Heart left ventricle (tissue), 16 donors: ENCODE results near the gene HAND2. TPM values are rescaled to one million over a fixed set of nuclear protein-coding genes. Genes with fewer than 3 reads are reported as not detected.
A peak's percentile ranks its signal among the peaks of the same experiment; 100 is the strongest.

Experiments used
- ATAC-seq, 4 donors: fragments of 200-7000 bp; cut with Tn5 transposase; one replicate each; pipeline ENCODE4 v1.9.1; 2020 to 2022; ENCODE audit warnings: moderate library complexity in 4 of 4, mild to moderate bottlenecking in 3 of 4, moderate number of reproducible peaks in 1 of 4
- DNase-seq, 5 donors: peaks; one replicate each; pipeline ENCODE4 v3.0.0-alpha.2; 2020
- H3K27ac ChIP-seq, 12 donors: fragments of 200-600 bp; sonication (generic) in 4 of 12; one replicate each; pipeline versions ENCODE4 v1.5.0 to v1.8.0; 2016 to 2022; ENCODE audit warnings: mild to moderate bottlenecking in 2 of 12
- H3K27me3 ChIP-seq, 9 donors: fragments of 200-600 bp; sonication (generic) in 2 of 9; one replicate each; pipeline versions ENCODE4 v1.5.1 to v1.8.0; 2016 to 2022; ENCODE audit warnings: mild to moderate bottlenecking in 3 of 9
- H3K36me3 ChIP-seq, 9 donors: fragments of 200-600 bp; sonication (generic) in 2 of 9; one replicate each; pipeline versions ENCODE4 v1.5.0 to v1.8.0; 2018 to 2022; ENCODE audit warnings: mild to moderate bottlenecking in 2 of 9
- H3K4me1 ChIP-seq, 12 donors: fragments of 200-600 bp; sonication (generic) in 4 of 12; one replicate each; pipeline versions ENCODE4 v1.5.0 to v1.8.0; 2016 to 2022; ENCODE audit warnings: mild to moderate bottlenecking in 3 of 12
- H3K4me3 ChIP-seq, 12 donors: fragments of 200-600 bp; sonication (generic) in 4 of 12; one replicate each; pipeline versions ENCODE4 v1.5.0 to v1.8.0; 2017 to 2022; ENCODE audit warnings: mild to moderate bottlenecking in 9 of 12, moderate library complexity in 4 of 12
- H3K9me3 ChIP-seq, 12 donors: fragments of 200-600 bp; sonication (generic) in 4 of 12; one replicate each; pipeline versions ENCODE4 v1.5.0 to v1.8.0; 2016 to 2022; ENCODE audit warnings: mild to moderate bottlenecking in 1 of 12
- POLR2A ChIP-seq, 2 donors: fragments of 450-650 bp; IDR thresholded peaks; one replicate each; pipeline ENCODE4 v1.6.1; 2017; ENCODE audit warnings: antibody characterized with exemption in 2 of 2, mild to moderate bottlenecking in 2 of 2, moderate library complexity in 2 of 2
- WGBS, 4 donors: extraction: QIAGEN DNeasy Blood & Tissue Kit in 2 of 4; methylation state at CpG; one replicate each; pipeline versions ENCODE4 v1.1.5 to v1.1.7; 2013 to 2018; 5-methylcytosine and 5-hydroxymethylcytosine counted together
- intact Hi-C, 10 donors: fragments of 100-400 bp; cut with DNase I; formaldehyde crosslinking; loops; one replicate each; pipeline versions ENCODE4 v1.11.1 to v1.14.2; 2022
- polyA plus RNA-seq, 2 donors: library from polyadenylated mRNA; stranded (reverse); fragments of 200-250 nt; gene quantifications; one replicate each; pipeline ENCODE4 v1.2.3, GENCODE V29; 2013
- total RNA-seq, 9 donors: library from RNA; depleted of rRNA in 2 of 9; stranded (reverse); fragments of >200 nt in 2 of 9; fragmentation: NEBNext Ultra II Directional in 3 of 9; extraction: Animal tissue kit (Norgen Biotek cat#: 25700) in 3 of 9; gene quantifications; one replicate each; pipeline versions ENCODE4 v1.1.0 to v1.2.4, GENCODE V29; 2016 to 2023
- TF ChIP-seq, protein P1 (sequence below), 12 donors: fragments of 200-600 bp; sonication (generic) in 4 of 12; IDR thresholded peaks; one replicate each; pipeline versions ENCODE4 v1.5.0 to v1.8.0; 2018 to 2022; ENCODE audit warnings: antibody characterized with exemption in 12 of 12, mild to moderate bottlenecking in 5 of 12
- donor health status: ischemic (EF 13 %, LVEDD 7.1; RV severe dilation, severe dysfunction).
- donor health status: healthy with polysubstance abuse.
- donor health status: DM: no; HTN: yes; CAD: no.
- donor health status: DM: no; HTN: no; CAD: no.
- donor health status: ischemic (EF 25% LVEDD 6.9; RV normal size, moderate dysfunction).
- donor health status: ischemic (EF 25% LVEDD 5.7; RV mildly dilated, moderate dysfunction).
- donor health status: healthy.
- donor health status: DM: yes; HTN: yes; CAD: no.
- donor health status: ischemic (EF 35%, LVEDD 5.7; RV mildly dilated, moderate dysfunction).
- donor health status: nonischemic (EF 11% LVEDD 7.7; RV severe dilation, severe dysfunction).
- donor health status: DM: yes; HTN: yes; CAD: no.
- donor health status: PGD.
- donor health status: ischemic (EF 29% LVEDD 5.4; RV normal size, mild dysfunction).
- donor health status: nonischemic (EF 23%, LVEDD 6.1; RV moderate dilation, normal function).

The HAND2 gene
- total and polyA plus RNA-seq, 11 donors: 72.8 to 188 (median 126) TPM

- TF ChIP-seq, protein P1, sequence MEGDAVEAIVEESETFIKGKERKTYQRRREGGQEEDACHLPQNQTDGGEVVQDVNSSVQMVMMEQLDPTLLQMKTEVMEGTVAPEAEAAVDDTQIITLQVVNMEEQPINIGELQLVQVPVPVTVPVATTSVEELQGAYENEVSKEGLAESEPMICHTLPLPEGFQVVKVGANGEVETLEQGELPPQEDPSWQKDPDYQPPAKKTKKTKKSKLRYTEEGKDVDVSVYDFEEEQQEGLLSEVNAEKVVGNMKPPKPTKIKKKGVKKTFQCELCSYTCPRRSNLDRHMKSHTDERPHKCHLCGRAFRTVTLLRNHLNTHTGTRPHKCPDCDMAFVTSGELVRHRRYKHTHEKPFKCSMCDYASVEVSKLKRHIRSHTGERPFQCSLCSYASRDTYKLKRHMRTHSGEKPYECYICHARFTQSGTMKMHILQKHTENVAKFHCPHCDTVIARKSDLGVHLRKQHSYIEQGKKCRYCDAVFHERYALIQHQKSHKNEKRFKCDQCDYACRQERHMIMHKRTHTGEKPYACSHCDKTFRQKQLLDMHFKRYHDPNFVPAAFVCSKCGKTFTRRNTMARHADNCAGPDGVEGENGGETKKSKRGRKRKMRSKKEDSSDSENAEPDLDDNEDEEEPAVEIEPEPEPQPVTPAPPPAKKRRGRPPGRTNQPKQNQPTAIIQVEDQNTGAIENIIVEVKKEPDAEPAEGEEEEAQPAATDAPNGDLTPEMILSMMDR (IDR thresholded peaks at IDR 0.05): no peak
- no peak for TF ChIP-seq POLR2A (IDR thresholded peaks at IDR 0.05)
- Histone ChIP-seq H3K9me3 (no peaks in the 10 kb centered on the region), H3K27ac (peak overlapping the region in 5 of 12 donors; percentile 26 to 61 (median 36)), H3K4me3 (no peak overlapping the region), H3K27me3 (no peaks in the 10 kb centered on the region), H3K4me1 (no peaks in the 10 kb centered on the region), H3K36me3 (no peaks in the 10 kb centered on the region)
- intact Hi-C loops: loop anchor here in 1 of 10 donors (5.0 kb wide), 1 partner anchor 37 kb away; no protein-coding TSS in a partner anchor
- DNase-seq: no peak
- WGBS, 4 donors: 81 to 88% (median 83%) methylated on average over 4 of the region's 4 CpGs
- peak in 1 of 4 donors; percentile 22 for ATAC-seq
These were observed 51.1 kb downstream of the HAND2 start for GRCh38 chr4:173478913-173479283.

- WGBS, 4 donors: 71 to 83% (median 74%) methylated on average over 5 of the region's 5 CpGs
- Histone ChIP-seq H3K4me3 (no peak overlapping the region), H3K9me3 (no peaks in the 10 kb centered on the region), H3K27ac (peak overlapping the region in 6 of 12 donors; percentile 7 to 61 (median 35)), H3K36me3 (no peaks in the 10 kb centered on the region), H3K27me3 (no peaks in the 10 kb centered on the region), H3K4me1 (no peaks in the 10 kb centered on the region)
- TF ChIP-seq, protein P1 (IDR thresholded peaks at IDR 0.05): no peak
- TF ChIP-seq POLR2A (IDR thresholded peaks at IDR 0.05): no peak
- peak in 2 of 4 donors; percentile 48 to 69 for ATAC-seq
- intact Hi-C loops: loop anchor here in 1 of 10 donors (5.0 kb wide), 1 partner anchor 36 kb away; no protein-coding TSS in a partner anchor
- DNase-seq: no peak
These were observed 51.7 kb downstream of the HAND2 start for GRCh38 chr4:173478201-173478912.

DNA sequence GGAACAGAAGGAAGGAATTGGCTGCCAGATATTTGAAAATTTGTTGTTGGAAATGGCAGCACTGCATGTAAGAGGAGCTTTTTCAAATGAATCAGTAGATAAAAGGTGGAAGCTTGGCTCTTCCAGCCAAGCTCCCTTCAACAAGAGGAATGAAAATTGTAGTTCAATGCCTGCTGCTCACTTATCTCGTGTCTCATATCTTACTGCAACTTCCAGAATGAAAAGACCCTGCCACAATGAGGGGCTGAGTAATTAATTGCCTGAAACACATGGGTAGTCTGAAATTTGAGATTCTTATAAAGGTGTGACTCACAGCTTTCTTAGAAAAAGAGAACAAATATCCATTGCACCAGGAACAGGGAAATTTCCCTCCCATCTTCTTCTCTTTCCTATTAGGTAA lies 53.0 kb downstream of the HAND2 start:
- DNase-seq (no peak), ATAC-seq (no peak)
- intact Hi-C loops: loop anchor here in 1 of 10 donors (5.0 kb wide), 1 partner anchor 35 kb away; no protein-coding TSS in a partner anchor
- H3K27ac ChIP-seq: no peak overlapping the region
- H3K9me3 ChIP-seq: no peaks in the 10 kb centered on the region
- H3K27me3 ChIP-seq: no peaks in the 10 kb centered on the region
- no peaks in the 10 kb centered on the region for H3K4me1 ChIP-seq
- 44 to 63% (median 53%) methylated on average over 1 of the region's 1 CpG for WGBS, 4 donors
- H3K36me3 ChIP-seq: no peaks in the 10 kb centered on the region
- TF ChIP-seq, protein P1 (IDR thresholded peaks at IDR 0.05): no peak
- TF ChIP-seq POLR2A (IDR thresholded peaks at IDR 0.05): no peak
- no peak overlapping the region for H3K4me3 ChIP-seq

Other genes with a start within 250 kb of the HAND2 start
- gene HMGB2, start 195.9 kb downstream of the HAND2 start, total RNA-seq: 10 to 100 TPM; 28.5 to 67.5 (median 38.2) TPM
- gene HMGB2, start 195.9 kb downstream of the HAND2 start, polyA plus RNA-seq: 10 to 100 TPM; 46.8 to 88.9 TPM
- 10 to 100 TPM; 10.8 to 29.1 (median 16.0) TPM for gene SAP30, start 159.3 kb downstream of the HAND2 start, total RNA-seq
- gene SAP30, start 159.3 kb downstream of the HAND2 start, polyA plus RNA-seq: 10 to 100 TPM in 1 of 2 donors, 1 to 10 TPM in 1; 9.8 to 15.1 TPM
- under 1 TPM in 8 of 9 donors, not detected in 1; 0.12 to 0.46 (median 0.25) TPM for gene SCRG1, start 131.1 kb downstream of the HAND2 start, total RNA-seq
- gene SCRG1, start 131.1 kb downstream of the HAND2 start, polyA plus RNA-seq: under 1 TPM; 0.08 to 0.11 TPM